H1 (cell line): ENCODE results near the gene SLC35B2. TPM values are rescaled to one million over a fixed set of nuclear protein-coding genes. Genes with fewer than 3 reads are reported as not detected.

Experiments
- CTCF ChIA-PET: fragments of 300-600 bp; sonication (Branson Sonifier 250); formaldehyde crosslinking; loops from one replicate; lab custom pipeline; 2021; ENCODE audit not compliant: partially characterized antibody; lab: Charles Lee
- POLR2A ChIA-PET: fragments of 300-600 bp; sonication (Branson Sonifier 250); formaldehyde crosslinking; loops from one replicate; lab custom pipeline; 2021; ENCODE audit warnings: inconsistent platforms; ENCODE audit not compliant: partially characterized antibody; lab: Charles Lee
- DNase-seq, 2 experiments: peaks; one replicate each; pipeline versions ENCODE4 v3.0.0 to v3.0.0-alpha.2; 2010 to 2022; ENCODE audit warnings: low spot score in 2 of 2, low read depth in 1 of 2, mixed read lengths in 1 of 2
- FAIRE-seq: peaks from 2 replicates; lab custom pipeline; 2011; peaks lifted over from hg19 to GRCh38; lab: Jason Lieb, UNC
- H2AFZ ChIP-seq: 2 replicates; pipeline ENCODE4 v1.8.1; 2012; ENCODE audit warnings: low read length, inconsistent platforms
- H2AK5ac ChIP-seq: 2 replicates; pipeline ENCODE4 v1.6.1; 2013; ENCODE audit warnings: low read depth, low read length
- H2BK120ac ChIP-seq: replicated peaks from 2 replicates; pipeline ENCODE3; 2013; ENCODE audit warnings: low read depth, low read length, inconsistent platforms
- H2BK12ac ChIP-seq: 2 replicates; pipeline ENCODE4 v1.6.1; 2013; ENCODE audit warnings: low read depth, low read length
- H2BK15ac ChIP-seq: 2 replicates; pipeline ENCODE4 v1.6.1; 2013; ENCODE audit warnings: low read length
- H2BK20ac ChIP-seq: 2 replicates; pipeline ENCODE4 v1.6.1; 2013; ENCODE audit warnings: low read length
- H2BK5ac ChIP-seq: 2 replicates; pipeline ENCODE4 v1.6.1; 2013; ENCODE audit warnings: low read depth, low read length
- H3K14ac ChIP-seq: 2 replicates; pipeline ENCODE4 v1.6.1; 2013; ENCODE audit warnings: inconsistent platforms; ENCODE audit not compliant: insufficient read length
- H3K18ac ChIP-seq: 2 replicates; pipeline ENCODE4 v1.6.1; 2013; ENCODE audit warnings: low read length; ENCODE audit errors: extremely low read depth
- H3K23ac ChIP-seq: 2 replicates; pipeline ENCODE4 v1.6.1; 2013; ENCODE audit warnings: inconsistent platforms; ENCODE audit not compliant: insufficient read length
- H3K23me2 ChIP-seq: 2 replicates; pipeline ENCODE4 v1.6.1; 2013; ENCODE audit warnings: low read depth, low read length
- H3K27ac ChIP-seq: 2 replicates; pipeline ENCODE4 v1.6.1; 2011; ENCODE audit warnings: low read depth, low read length, inconsistent platforms
- H3K27me3 ChIP-seq, 4 experiments: replicated peaks in 1 of 4; 1 replicate in 1 of 4; 2 replicates in 3 of 4; pipeline versions ENCODE4 v1.6.1 to v1.8.1; 2011 to 2013; ENCODE audit warnings: low read length in 3 of 4, mild to moderate bottlenecking in 3 of 4, inconsistent platforms in 2 of 4, mixed read lengths in 2 of 4, moderate library complexity in 1 of 4; ENCODE audit not compliant: control insufficient read depth in 3 of 4, insufficient read depth in 3 of 4; ENCODE audit errors: extremely low read depth in 1 of 4
- H3K36me3 ChIP-seq, 4 experiments: 2 replicates each; pipeline versions ENCODE4 v1.6.1 to v1.8.1; 2011 to 2013; ENCODE audit warnings: mild to moderate bottlenecking in 4 of 4, low read length in 3 of 4, moderate library complexity in 2 of 4, control low read depth in 1 of 4, inconsistent platforms in 1 of 4; ENCODE audit not compliant: insufficient read depth in 4 of 4, control insufficient read depth in 2 of 4
- H3K4ac ChIP-seq: replicated peaks from 2 replicates; pipeline ENCODE3; 2013; ENCODE audit warnings: low read length, low read depth, mixed read lengths, inconsistent platforms; ENCODE audit not compliant: insufficient read length
- H3K4me1 ChIP-seq, 4 experiments: replicated peaks in 1 of 4; 1 replicate in 1 of 4; 2 replicates in 3 of 4; pipeline versions ENCODE4 v1.6.1 to v1.8.1; 2011 to 2013; ENCODE audit warnings: low read length in 3 of 4, inconsistent platforms in 2 of 4, mixed read lengths in 1 of 4; ENCODE audit not compliant: insufficient read depth in 4 of 4, control insufficient read depth in 3 of 4
- H3K4me2 ChIP-seq, 2 experiments: 2 replicates each; pipeline versions ENCODE4 v1.6.1 to v1.8.1; 2011 to 2013; ENCODE audit warnings: low read depth in 2 of 2, low read length in 2 of 2, control low read depth in 1 of 2, inconsistent platforms in 1 of 2, mild to moderate bottlenecking in 1 of 2; ENCODE audit not compliant: insufficient read depth in 1 of 2
- H3K4me3 ChIP-seq, 4 experiments: fragments of 200-600, 300-600 bp in 1 of 4; sonication (generic), shearing (Covaris generic), sonication (Bioruptor Twin) in 1 of 4; 2 replicates each; pipeline versions ENCODE4 v1.5.1 to v1.8.1; 2011 to 2016; ENCODE audit warnings: low read length in 4 of 4, low read depth in 3 of 4, control low read depth in 2 of 4, inconsistent platforms in 2 of 4, mild to moderate bottlenecking in 2 of 4, mixed read lengths in 1 of 4, moderate library complexity in 1 of 4; ENCODE audit not compliant: insufficient read depth in 2 of 4; ENCODE audit errors: extremely low read depth in 1 of 4
- H3K56ac ChIP-seq: replicated peaks from 2 replicates; pipeline ENCODE3; 2013; ENCODE audit warnings: low read depth, mild to moderate bottlenecking, mixed read lengths, low read length, inconsistent platforms; ENCODE audit not compliant: insufficient read length
- H3K79me1 ChIP-seq: 2 replicates; pipeline ENCODE4 v1.6.1; 2013; ENCODE audit warnings: low read depth, low read length, control low read depth
- H3K79me2 ChIP-seq, 2 experiments: 2 replicates each; pipeline versions ENCODE4 v1.6.1 to v1.8.1; 2012 to 2013; ENCODE audit warnings: low read length in 2 of 2, mild to moderate bottlenecking in 2 of 2, inconsistent platforms in 1 of 2; ENCODE audit not compliant: insufficient read depth in 2 of 2, control insufficient read depth in 1 of 2
- H3K9ac ChIP-seq, 4 experiments: replicated peaks in 1 of 4; 1 replicate in 1 of 4; 2 replicates in 3 of 4; pipeline versions ENCODE4 v1.6.1 to v1.8.1; 2011 to 2013; ENCODE audit warnings: low read depth in 3 of 4, low read length in 3 of 4, control low read depth in 2 of 4, mild to moderate bottlenecking in 2 of 4, moderate library complexity in 2 of 4, inconsistent platforms in 1 of 4; ENCODE audit errors: extremely low read depth in 1 of 4
- H3K9me3 ChIP-seq, 2 experiments: 2 replicates each; pipeline versions ENCODE4 v1.6.1 to v1.8.1; 2012 to 2013; ENCODE audit warnings: mild to moderate bottlenecking in 2 of 2, moderate library complexity in 2 of 2, control low read depth in 1 of 2, inconsistent platforms in 1 of 2, low read depth in 1 of 2, low read length in 1 of 2, mixed read lengths in 1 of 2; ENCODE audit not compliant: insufficient read depth in 2 of 2
- H4K20me1 ChIP-seq, 2 experiments: replicated peaks in 1 of 2; 2 replicates each; pipeline versions ENCODE3 to v1.8.1; 2011 to 2013; ENCODE audit warnings: inconsistent platforms in 2 of 2, low read length in 2 of 2, mild to moderate bottlenecking in 1 of 2; ENCODE audit not compliant: insufficient read depth in 2 of 2, control insufficient read depth in 1 of 2
- H4K5ac ChIP-seq: 2 replicates; pipeline ENCODE4 v1.6.1; 2013; ENCODE audit warnings: low read length, low read depth, mixed read lengths, inconsistent platforms; ENCODE audit not compliant: insufficient read length
- H4K8ac ChIP-seq: 2 replicates; pipeline ENCODE4 v1.8.0; 2013; ENCODE audit warnings: mild to moderate bottlenecking, moderate library complexity, low read length, inconsistent platforms; ENCODE audit not compliant: insufficient read depth; ENCODE audit errors: extremely low read depth
- H4K91ac ChIP-seq: replicated peaks from 2 replicates; pipeline ENCODE3; 2013; ENCODE audit warnings: low read length, mixed read lengths, inconsistent platforms; ENCODE audit not compliant: insufficient read length
- SIN3A ChIP-seq, 2 experiments: IDR thresholded peaks in 1 of 2; conservative IDR thresholded peaks in 1 of 2; 2 replicates each; pipeline ENCODE4 v1.6.1; 2011 to 2012; ENCODE audit warnings: low read length in 2 of 2, improper control_type of control experiment in 1 of 2, low read depth in 1 of 2, mild to moderate bottlenecking in 1 of 2
- YY1 ChIP-seq: IDR thresholded peaks from 2 replicates; pipeline ENCODE4 v1.6.1; 2011; ENCODE audit warnings: low read depth, mild to moderate bottlenecking, low read length
- WGBS, 2 experiments: shearing (Covaris generic) in 1 of 2; methylation state at CpG; one replicate each; pipeline versions ENCODE4 v1.1.6 to v1.1.7; 2013 to 2015; ENCODE audit warnings: low lambda C conversion rate in 2 of 2, mixed read lengths in 2 of 2, inconsistent platforms in 1 of 2, low coverage in 1 of 2, missing lambda C conversion rate in 1 of 2; ENCODE audit not compliant: insufficient replicate concordance in 2 of 2, insufficient coverage in 1 of 2, insufficient read length in 1 of 2; ENCODE audit errors: extremely low coverage in 1 of 2, missing lambda C conversion rate in 1 of 2; 5-methylcytosine and 5-hydroxymethylcytosine counted together
- polyA plus RNA-seq, 7 experiments: library from polyadenylated mRNA; depleted of rRNA in 3 of 7; stranded (reverse) in 5 of 7; unstranded in 2 of 7; fragments of >200 nt in 5 of 7; fragments of 200-250 nt in 2 of 7; gene quantifications; 1 replicate in 5 of 7; 2 replicates in 1 of 7; 4 replicates in 1 of 7; pipeline versions ENCODE4 v1.2.1 to v1.2.3, GENCODE V29; 2011 to 2013; ENCODE audit warnings: missing spikeins in 2 of 7, mixed read lengths in 2 of 7
- total RNA-seq: library from RNA; stranded (reverse); fragmentation: NEBNext Ultra II Directional; extraction: Animal tissue kit (Norgen Biotek cat#: 25700); gene quantifications from 2 replicates; pipeline ENCODE4 v1.2.1, GENCODE V29; 2021

Gene SLC35B2
- total and polyA plus RNA-seq, 2 of the 8 experiments (the other 6 are each of a cell fraction or from before 2014, with no cell fraction given): 29.5 to 65.0 TPM

- CTCF ChIA-PET: interaction anchor here (0.8 to 19.4 kb wide), 17 partner anchors 9 to 131 kb away, joined by 3 to 287 read pairs (median 4); partner anchors contain the start of genes HSP90AB1 and SLC35B2
- H3K9me3 ChIP-seq: no peaks in the 10 kb centered on the region
- H3K4me2 ChIP-seq: peak overlapping the region; percentile 43 to 95; a peak in 2 of 4 replicates
- no peak overlapping the region for H2BK12ac ChIP-seq
- WGBS, 2 experiments: 88% methylated on average over 7 of the region's 7 CpGs; no CpG with 5 or more reads in 1 of the 2 experiments
- no peak overlapping the region for H3K4me3 ChIP-seq
- no peak overlapping the region for H4K91ac ChIP-seq
- H2BK15ac ChIP-seq: no peak overlapping the region
- H3K27ac ChIP-seq: no peak overlapping the region
- no peak for FAIRE-seq
- no peak overlapping the region for H2BK120ac ChIP-seq
- H3K9ac ChIP-seq: no peak overlapping the region
- H4K5ac ChIP-seq: no peak overlapping the region
- no peak overlapping the region for H2BK20ac ChIP-seq
- peaks cover 30 to 43% of the 10 kb centered on the region in 2 experiments for H4K20me1 ChIP-seq
- H3K18ac ChIP-seq: no peak overlapping the region
- no peak overlapping the region for H2AK5ac ChIP-seq
- POLR2A ChIA-PET: interaction anchor here (0.8 to 21.0 kb wide), 14 partner anchors 8 to 74 kb away, joined by 3 to 477 read pairs (median 5); partner anchors contain the start of genes HSP90AB1 and SLC35B2
- H2AFZ ChIP-seq: no peak overlapping the region
- TF ChIP-seq YY1 (no peak), SIN3A (conservative IDR thresholded peaks at IDR 0.05 in 1 of 2, IDR thresholded peaks at IDR 0.05 in 1 of 2; ENCODE audit: low read depth in 1 of 2, low read length in 2 of 2) (peak in 1 of 2 experiments; percentile 58; a peak in 1 of 4 replicates)
- H3K4ac ChIP-seq: no peak overlapping the region
- no peak overlapping the region; the same call in 1 of the 2 replicates for H4K8ac ChIP-seq
- peaks cover 10 to 48% of the 10 kb centered on the region in 2 experiments; a peak in 3 of 4 replicates for H3K79me2 ChIP-seq
- peaks cover 29% of the 10 kb centered on the region for H3K79me1 ChIP-seq
- no peak overlapping the region for H3K56ac ChIP-seq
- no peak overlapping the region; the same call in 1 of the 2 replicates for H2BK5ac ChIP-seq
- peaks cover 20 to 41% (median 34%) of the 10 kb centered on the region in 4 experiments; a peak in 7 of 8 replicates for H3K36me3 ChIP-seq
- peaks cover 14 to 35% (median 28%) of the 10 kb centered on the region in 4 experiments for H3K4me1 ChIP-seq
- no peak overlapping the region for H3K14ac ChIP-seq
- DNase-seq: no peak
- H3K23ac ChIP-seq: no peak overlapping the region
- H3K27me3 ChIP-seq: no peaks in the 10 kb centered on the region
- peaks cover 16% of the 10 kb centered on the region for H3K23me2 ChIP-seq
Measured at GRCh38 chr6:44227148-44227793, 30.1 kb downstream of the SLC35B2 start.
